Endothelial cell of umbilical vein (primary cell): ENCODE results near the gene IL2RG. TPM values are rescaled to one million over a fixed set of nuclear protein-coding genes. Genes with fewer than 3 reads are reported as not detected.

Source experiments
- BruUV-seq: library from RNA; stranded (reverse); fragments of 400-500 nt; replicated peaks from 2 replicates; lab custom pipeline; 2021; lab: Mats Ljungman, UMichigan
- CTCF ChIA-PET: fragments of 300-600, 350-600 bp; sonication (Branson Sonifier 250); formaldehyde crosslinking; loops from one replicate; lab custom pipeline; 2021; ENCODE audit warnings: antibody characterized with exemption, inconsistent platforms; lab: Charles Lee
- POLR2A ChIA-PET: fragments of 300-600, 350-600 bp; sonication (Branson Sonifier 250); formaldehyde crosslinking; loops from one replicate; lab custom pipeline; 2021; ENCODE audit warnings: antibody characterized with exemption, inconsistent platforms; lab: Charles Lee
- DNase-seq: peaks from one replicate; pipeline ENCODE4 v3.0.0-alpha.2; 2011; ENCODE audit warnings: low read depth, low spot score
- FAIRE-seq: peaks from 2 replicates; lab custom pipeline; 2011; peaks lifted over from hg19 to GRCh38; lab: Jason Lieb, UNC
- H2AFZ ChIP-seq: 2 replicates; pipeline ENCODE4 v1.6.0; 2012; ENCODE audit warnings: low read depth, low read length, control low read depth, inconsistent platforms
- H3K27ac ChIP-seq: 2 replicates; pipeline ENCODE4 v1.5.1; 2011; ENCODE audit warnings: low read depth, mild to moderate bottlenecking, control low read depth, low read length, moderate library complexity; ENCODE audit not compliant: insufficient read depth
- H3K27me3 ChIP-seq, 2 experiments: 2 replicates each; pipeline versions ENCODE4 v1.6.0 to v1.6.1; 2011; ENCODE audit warnings: low read length in 2 of 2, mixed read lengths in 1 of 2; ENCODE audit not compliant: control insufficient read depth in 2 of 2, insufficient read depth in 2 of 2
- H3K36me3 ChIP-seq, 2 experiments: 2 replicates in 1 of 2; 3 replicates in 1 of 2; pipeline ENCODE4 v1.5.1; 2011; ENCODE audit warnings: low read length in 2 of 2, mild to moderate bottlenecking in 1 of 2, moderate library complexity in 1 of 2; ENCODE audit not compliant: control insufficient read depth in 2 of 2, insufficient read depth in 2 of 2; ENCODE audit errors: extremely low read depth in 1 of 2
- H3K4me1 ChIP-seq: 3 replicates; pipeline ENCODE4 v1.5.1; 2011; ENCODE audit warnings: mild to moderate bottlenecking, low read length; ENCODE audit not compliant: control insufficient read depth, insufficient read depth; ENCODE audit errors: extremely low read depth
- H3K4me2 ChIP-seq: 2 replicates; pipeline ENCODE4 v1.6.1; 2011; ENCODE audit warnings: low read length, control low read depth, mixed read lengths; ENCODE audit not compliant: insufficient read depth
- H3K4me3 ChIP-seq, 3 experiments: fragments of 200-600 bp in 1 of 3; sonication (generic), shearing (Covaris generic) in 1 of 3; replicated peaks in 1 of 3; 2 replicates each; pipeline ENCODE4 v1.5.1; 2011 to 2016; ENCODE audit warnings: control low read depth in 3 of 3, low read length in 3 of 3, mild to moderate bottlenecking in 2 of 3, inconsistent platforms in 1 of 3, low read depth in 1 of 3, moderate library complexity in 1 of 3; ENCODE audit not compliant: insufficient read depth in 1 of 3
- H3K79me2 ChIP-seq: 2 replicates; pipeline ENCODE4 v1.6.0; 2012; ENCODE audit warnings: low read length, inconsistent platforms; ENCODE audit not compliant: control insufficient read depth, insufficient read depth
- H3K9ac ChIP-seq: replicated peaks from 2 replicates; pipeline ENCODE3; 2011; ENCODE audit warnings: low read length, control low read depth; ENCODE audit not compliant: insufficient read depth; ENCODE audit errors: extremely low read depth
- H3K9me1 ChIP-seq: replicated peaks from 3 replicates; pipeline ENCODE4 v1.6.0; 2011; ENCODE audit warnings: mild to moderate bottlenecking, low read length; ENCODE audit not compliant: control insufficient read depth, insufficient read depth; ENCODE audit errors: extremely low read depth
- H3K9me3 ChIP-seq: replicated peaks from 2 replicates; pipeline ENCODE4 v1.5.1; 2012; ENCODE audit warnings: low read length, inconsistent platforms; ENCODE audit not compliant: control insufficient read depth, insufficient read depth
- H4K20me1 ChIP-seq: replicated peaks from 2 replicates; pipeline ENCODE3; 2011; ENCODE audit warnings: mild to moderate bottlenecking, low read length; ENCODE audit not compliant: control insufficient read depth, insufficient read depth; ENCODE audit errors: extremely low read depth
- EZH2 ChIP-seq: IDR thresholded peaks from 2 replicates; pipeline ENCODE4 v1.6.1; 2012; ENCODE audit warnings: borderline replicate concordance, low read depth, mild to moderate bottlenecking, moderate library complexity, low read length, inconsistent platforms; ENCODE audit not compliant: severe bottlenecking
- FOS ChIP-seq: IDR thresholded peaks from 2 replicates; pipeline ENCODE4 v1.6.1; 2011; ENCODE audit warnings: mild to moderate bottlenecking, low read length, moderate library complexity, borderline replicate concordance; ENCODE audit not compliant: insufficient read depth
- GATA2 ChIP-seq: IDR thresholded peaks from 2 replicates; pipeline ENCODE4 v1.7.0; 2011; ENCODE audit warnings: low read depth, mild to moderate bottlenecking, moderate library complexity, mixed read lengths, low read length; ENCODE audit not compliant: insufficient read length, insufficient read depth
- JUN ChIP-seq: IDR thresholded peaks from 2 replicates; pipeline ENCODE4 v1.6.1; 2011; ENCODE audit warnings: borderline replicate concordance, low read depth; ENCODE audit not compliant: insufficient read length, insufficient read depth
- MYC ChIP-seq: IDR thresholded peaks from one replicate; pipeline ENCODE4 v1.6.1; 2011; ENCODE audit warnings: mild to moderate bottlenecking, low read depth, low read length
- POLR2A ChIP-seq: IDR thresholded peaks from 2 replicates; pipeline ENCODE4 v1.6.1; 2012; ENCODE audit warnings: low read depth, mild to moderate bottlenecking, control low read depth, low read length
- POLR2AphosphoS5 ChIP-seq: IDR thresholded peaks from 2 replicates; pipeline ENCODE4 v1.6.1; 2012; ENCODE audit warnings: low read depth, mild to moderate bottlenecking, control low read depth, low read length, moderate library complexity; ENCODE audit not compliant: insufficient read depth
- dilution Hi-C: fragments of 300-500 bp; cut with MboI; formaldehyde crosslinking; loops from one replicate; pipeline ENCODE4 v1.15.0; 2019; ENCODE audit warnings: low sequenced_read_pairs; ENCODE audit not compliant: extremely low pct_ligation_motif_present
- intact Hi-C: fragments of 100-400 bp; cut with micrococcal nuclease; formaldehyde crosslinking; loops from one replicate; pipeline ENCODE4 v1.10.0; 2022
- polyA plus RNA-seq, 4 experiments: library from polyadenylated mRNA; depleted of rRNA in 3 of 4; stranded (reverse) in 3 of 4; unstranded in 1 of 4; fragments of >200 nt; gene quantifications; 2 replicates each; pipeline versions ENCODE4 v1.2.1 to v1.2.3, GENCODE V29; 2011 to 2012; ENCODE audit warnings: missing spikeins in 1 of 4
- total RNA-seq: library from RNA; stranded (reverse); gene quantifications from 2 replicates; pipeline ENCODE4 v1.2.3, GENCODE V29; 2021
- TF ChIP-seq, protein P1 (sequence below): IDR thresholded peaks from 2 replicates; pipeline ENCODE4 v1.6.1; 2011; ENCODE audit not compliant: insufficient read depth, insufficient read length
- TF ChIP-seq, protein P2 (sequence below), 2 donors: IDR thresholded peaks; 1 replicate in 1 of 2; 2 replicates in 1 of 2; pipeline ENCODE4 v1.5.1; 2011; ENCODE audit warnings: low read length in 2 of 2, mild to moderate bottlenecking in 2 of 2, moderate library complexity in 2 of 2, control low read depth in 1 of 2, inconsistent platforms in 1 of 2, low read depth in 1 of 2; ENCODE audit not compliant: insufficient read depth in 1 of 2; ENCODE audit errors: extremely low read depth in 1 of 2

IL2RG gene
- total and polyA plus RNA-seq, 2 donors (not counting 3 experiments of a cell fraction or from before 2014, with no cell fraction given) = 0.07 TPM; not detected in 1

DNA sequence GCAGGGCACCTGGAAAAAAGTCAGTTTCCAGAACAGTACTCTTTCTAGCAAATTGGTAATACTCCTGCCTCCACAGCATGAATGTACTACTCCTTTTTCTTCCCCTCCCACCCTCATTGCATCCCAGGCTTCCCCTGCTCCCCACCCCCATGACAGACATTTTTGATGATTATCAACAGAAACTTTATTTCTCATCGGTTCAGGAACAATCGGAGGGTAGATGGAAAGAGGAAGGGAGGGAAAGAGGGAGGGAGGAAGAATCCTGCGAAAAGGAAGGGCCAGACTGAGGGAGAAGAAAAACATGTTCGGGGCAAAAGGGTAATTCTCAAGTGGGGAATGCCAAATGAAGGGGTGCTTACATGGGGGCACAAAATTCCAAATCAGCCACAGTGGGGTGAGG, 4.1 kb downstream of the IL2RG start:
- Histone ChIP-seq H3K9ac (no peak overlapping the region), H3K9me3 (no peaks in the 10 kb centered on the region), H4K20me1 (no peaks in the 10 kb centered on the region), H3K27ac (no peak overlapping the region), H3K9me1 (no peaks in the 10 kb centered on the region), H3K27me3 (peaks cover 2 to 3% of the 10 kb centered on the region in 2 experiments), H3K4me1 (no peaks in the 10 kb centered on the region), H3K36me3 (no peaks in the 10 kb centered on the region), H2AFZ (no peak overlapping the region), H3K4me3 (no peak overlapping the region), H3K79me2 (no peaks in the 10 kb centered on the region), H3K4me2 (no peak overlapping the region)
- POLR2A ChIA-PET = no interaction called here
- dilution Hi-C loops = no loop called here
- no TSS peak for BruUV-seq
- DNase-seq (no peak), FAIRE-seq (no peak)
- TF ChIP-seq GATA2 (no peak), EZH2 (no peak), JUN (no peak), POLR2AphosphoS5 (no peak), POLR2A (no peak), FOS (no peak), MYC (no peak)
- TF ChIP-seq, protein P1, sequence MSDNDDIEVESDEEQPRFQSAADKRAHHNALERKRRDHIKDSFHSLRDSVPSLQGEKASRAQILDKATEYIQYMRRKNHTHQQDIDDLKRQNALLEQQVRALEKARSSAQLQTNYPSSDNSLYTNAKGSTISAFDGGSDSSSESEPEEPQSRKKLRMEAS = no peak
- TF ChIP-seq, protein P2, sequence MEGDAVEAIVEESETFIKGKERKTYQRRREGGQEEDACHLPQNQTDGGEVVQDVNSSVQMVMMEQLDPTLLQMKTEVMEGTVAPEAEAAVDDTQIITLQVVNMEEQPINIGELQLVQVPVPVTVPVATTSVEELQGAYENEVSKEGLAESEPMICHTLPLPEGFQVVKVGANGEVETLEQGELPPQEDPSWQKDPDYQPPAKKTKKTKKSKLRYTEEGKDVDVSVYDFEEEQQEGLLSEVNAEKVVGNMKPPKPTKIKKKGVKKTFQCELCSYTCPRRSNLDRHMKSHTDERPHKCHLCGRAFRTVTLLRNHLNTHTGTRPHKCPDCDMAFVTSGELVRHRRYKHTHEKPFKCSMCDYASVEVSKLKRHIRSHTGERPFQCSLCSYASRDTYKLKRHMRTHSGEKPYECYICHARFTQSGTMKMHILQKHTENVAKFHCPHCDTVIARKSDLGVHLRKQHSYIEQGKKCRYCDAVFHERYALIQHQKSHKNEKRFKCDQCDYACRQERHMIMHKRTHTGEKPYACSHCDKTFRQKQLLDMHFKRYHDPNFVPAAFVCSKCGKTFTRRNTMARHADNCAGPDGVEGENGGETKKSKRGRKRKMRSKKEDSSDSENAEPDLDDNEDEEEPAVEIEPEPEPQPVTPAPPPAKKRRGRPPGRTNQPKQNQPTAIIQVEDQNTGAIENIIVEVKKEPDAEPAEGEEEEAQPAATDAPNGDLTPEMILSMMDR (IDR thresholded peaks at IDR 0.05; ENCODE audit: extremely low read depth in 1 of 2, insufficient read depth in 1 of 2, low read depth in 1 of 2, low read length in 2 of 2) = no peak
- intact Hi-C loops = no loop called here
- CTCF ChIA-PET = no interaction called here
